ENCODE measurements around the gene ZNF8.

DNA sequence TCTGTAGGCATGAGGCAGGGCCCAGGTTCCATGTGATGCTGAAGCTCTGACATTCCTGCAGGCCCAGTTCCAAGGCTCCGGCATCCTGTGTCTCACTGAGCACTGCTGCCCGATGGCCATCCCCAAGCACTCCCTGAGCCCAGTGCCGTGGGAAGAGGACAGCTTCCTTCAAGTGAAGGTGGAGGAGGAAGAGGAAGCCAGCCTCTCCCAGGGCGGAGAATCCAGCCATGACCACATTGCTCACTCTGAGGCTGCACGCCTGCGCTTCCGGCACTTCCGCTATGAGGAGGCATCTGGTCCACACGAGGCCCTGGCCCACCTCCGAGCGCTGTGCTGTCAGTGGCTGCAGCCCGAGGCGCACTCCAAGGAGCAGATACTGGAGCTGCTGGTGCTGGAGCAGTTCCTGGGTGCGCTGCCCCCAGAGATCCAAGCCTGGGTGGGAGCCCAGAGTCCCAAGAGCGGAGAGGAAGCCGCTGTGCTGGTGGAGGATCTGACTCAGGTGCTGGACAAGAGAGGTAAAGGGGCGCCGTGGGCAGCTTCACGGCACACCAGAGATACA is 56.0 kb downstream of the ZNF8 start:
- no peak for TF ChIP-seq POLR2A (IDR thresholded peaks at IDR 0.05)
- TF ChIP-seq, protein P1, sequence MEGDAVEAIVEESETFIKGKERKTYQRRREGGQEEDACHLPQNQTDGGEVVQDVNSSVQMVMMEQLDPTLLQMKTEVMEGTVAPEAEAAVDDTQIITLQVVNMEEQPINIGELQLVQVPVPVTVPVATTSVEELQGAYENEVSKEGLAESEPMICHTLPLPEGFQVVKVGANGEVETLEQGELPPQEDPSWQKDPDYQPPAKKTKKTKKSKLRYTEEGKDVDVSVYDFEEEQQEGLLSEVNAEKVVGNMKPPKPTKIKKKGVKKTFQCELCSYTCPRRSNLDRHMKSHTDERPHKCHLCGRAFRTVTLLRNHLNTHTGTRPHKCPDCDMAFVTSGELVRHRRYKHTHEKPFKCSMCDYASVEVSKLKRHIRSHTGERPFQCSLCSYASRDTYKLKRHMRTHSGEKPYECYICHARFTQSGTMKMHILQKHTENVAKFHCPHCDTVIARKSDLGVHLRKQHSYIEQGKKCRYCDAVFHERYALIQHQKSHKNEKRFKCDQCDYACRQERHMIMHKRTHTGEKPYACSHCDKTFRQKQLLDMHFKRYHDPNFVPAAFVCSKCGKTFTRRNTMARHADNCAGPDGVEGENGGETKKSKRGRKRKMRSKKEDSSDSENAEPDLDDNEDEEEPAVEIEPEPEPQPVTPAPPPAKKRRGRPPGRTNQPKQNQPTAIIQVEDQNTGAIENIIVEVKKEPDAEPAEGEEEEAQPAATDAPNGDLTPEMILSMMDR (IDR thresholded peaks at IDR 0.05): no peak
- TF ChIP-seq POLR2AphosphoS5 (IDR thresholded peaks at IDR 0.05): no peak

Measured in gastroesophageal sphincter (tissue), 3 donors.